C4-2B (cell line): Measurements from ENCODE around the gene ANXA3.

Source experiments
- H3K27ac ChIP-seq: fragments of 450-650 bp; 2 replicates; pipeline ENCODE4 v1.5.1; 2017
- CTCF ChIP-seq: fragments of 450-650 bp; conservative IDR thresholded peaks from 2 replicates; pipeline ENCODE4 v1.5.1; 2017; ENCODE audit warnings: mild to moderate bottlenecking
- ZFX ChIP-seq: fragments of 450-650 bp; IDR thresholded peaks from 2 replicates; pipeline ENCODE4 v1.6.1; 2017

Gene ANXA3

GRCh38 chr4:78656968-78657445 lies 105.4 kb downstream of the ANXA3 start:
- TF ChIP-seq CTCF (no peak), ZFX (no peak)
- no peak overlapping the region for H3K27ac ChIP-seq

DNA sequence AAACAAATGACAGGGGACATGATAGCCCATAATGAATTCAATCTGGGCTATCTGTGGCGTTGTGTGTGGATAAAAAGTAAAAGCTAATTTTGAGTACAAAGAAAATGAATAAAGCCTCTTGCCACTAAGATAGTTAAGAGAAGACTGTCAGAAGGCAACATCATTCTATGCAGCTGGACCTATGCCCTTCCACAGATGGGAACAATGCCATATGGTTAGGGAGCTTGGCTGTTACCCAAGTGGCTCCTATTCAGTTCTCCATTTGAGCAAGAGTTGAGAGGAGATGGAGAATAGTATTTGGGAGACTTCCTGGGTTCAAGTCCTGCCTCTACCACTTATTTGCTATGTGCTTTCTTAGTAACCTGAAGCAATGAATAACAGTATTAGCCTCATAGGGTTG lies 107.7 kb downstream of the ANXA3 start:
- H3K27ac ChIP-seq, result no peak overlapping the region
- no peak for TF ChIP-seq ZFX
- no peak for TF ChIP-seq CTCF

DNA sequence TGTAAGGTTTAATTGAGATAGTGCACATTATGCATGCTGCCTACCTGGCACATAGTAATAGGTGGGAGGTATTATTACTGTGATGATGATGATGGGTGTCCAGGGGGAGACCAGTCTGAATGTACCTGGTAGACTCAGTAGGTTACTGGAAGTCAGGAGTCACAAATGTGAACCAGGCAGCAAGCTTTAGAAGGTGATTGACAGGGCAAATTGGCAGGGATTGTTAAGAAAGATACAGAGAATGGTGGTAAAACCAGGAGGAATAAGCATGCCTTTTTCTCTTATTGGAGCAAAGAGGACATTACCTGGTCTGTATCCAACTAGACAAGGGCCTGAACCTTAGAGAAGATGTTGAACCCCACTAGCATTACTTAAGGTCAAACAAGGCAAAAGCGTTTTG lies 108.1 kb downstream of the ANXA3 start:
- H3K27ac ChIP-seq, result no peak overlapping the region
- TF ChIP-seq ZFX, result no peak
- no peak for TF ChIP-seq CTCF
